Ecto neural progenitor cell (in vitro differentiated cells): Measurements from ENCODE around the gene PITPNC1.
"Not testable (repeated sequence)": the region's sequence is repeated elsewhere in the genome, so short reads cannot be mapped to it uniquely, and the experiment has no call there.

Experiments
- DNase-seq: peaks from one replicate; pipeline ENCODE4 v3.0.0-alpha.2; 2018; ENCODE audit warnings: low spot score

Gene PITPNC1

GRCh38 chr17:67461876-67462275, 84.8 kb downstream of the PITPNC1 start:
- DNase-seq = no peak

GRCh38 chr17:67466251-67466796, 89.2 kb downstream of the PITPNC1 start:
- DNase-seq = no peak

GRCh38 chr17:67467500-67468455, 90.7 kb downstream of the PITPNC1 start:
- DNase-seq = no peak

GRCh38 chr17:67469208-67469980, 92.3 kb downstream of the PITPNC1 start:
- DNase-seq = peak; percentile 58

- no peak for DNase-seq
Observed at GRCh38 chr17:67470163-67470562, 93.1 kb downstream of the PITPNC1 start.

GRCh38 chr17:67471118-67471517, 94.0 kb downstream of the PITPNC1 start:
- no peak for DNase-seq

- not testable (repeated sequence) for DNase-seq
Observed at GRCh38 chr17:67472606-67473005, 95.5 kb downstream of the PITPNC1 start.

- no peak for DNase-seq
Observed at GRCh38 chr17:67474081-67474661, 97.1 kb downstream of the PITPNC1 start.

GRCh38 chr17:67475161-67475937, 98.3 kb downstream of the PITPNC1 start:
- DNase-seq = peak; percentile 80

- no peak for DNase-seq
Observed at GRCh38 chr17:67476787-67477335, 99.8 kb downstream of the PITPNC1 start.

- no peak for DNase-seq
Observed at GRCh38 chr17:67477687-67478086, 100.6 kb downstream of the PITPNC1 start.

GRCh38 chr17:67478401-67479041, 101.4 kb downstream of the PITPNC1 start:
- no peak for DNase-seq

GRCh38 chr17:67479148-67479547, 102.1 kb downstream of the PITPNC1 start:
- DNase-seq = no peak

- DNase-seq = not testable (repeated sequence)
Observed at GRCh38 chr17:67480959-67481358, 103.9 kb downstream of the PITPNC1 start.

GRCh38 chr17:67481808-67482207, 104.7 kb downstream of the PITPNC1 start:
- no peak for DNase-seq

- no peak for DNase-seq
Observed at GRCh38 chr17:67482764-67483163, 105.7 kb downstream of the PITPNC1 start.

GRCh38 chr17:67484261-67484660, 107.2 kb downstream of the PITPNC1 start:
- DNase-seq = no peak

- DNase-seq = no peak
Observed at GRCh38 chr17:67485666-67486065, 108.6 kb downstream of the PITPNC1 start.

- DNase-seq = no peak
Observed at GRCh38 chr17:67487506-67487905, 110.4 kb downstream of the PITPNC1 start.

GRCh38 chr17:67488161-67488560, 111.1 kb downstream of the PITPNC1 start:
- DNase-seq = no peak

- no peak for DNase-seq
Observed at GRCh38 chr17:67488768-67489167, 111.7 kb downstream of the PITPNC1 start.
